Memory B cell (primary cell): ENCODE measurements around the gene EZR.
"Not testable (repeated sequence)": the region's sequence is repeated elsewhere in the genome, so short reads cannot be mapped to it uniquely, and the experiment has no call there.

Source experiments
- ATAC-seq: fragments of 150-1000 bp; cut with Tn5 transposase; 2 replicates; pipeline ENCODE4 v1.10.0; 2021; ENCODE audit warnings: low read depth, mild to moderate bottlenecking, moderate library complexity
- DNase-seq, 2 donors: peaks; one replicate each; pipeline ENCODE4 v3.0.0; 2022; ENCODE audit warnings: low spot score in 2 of 2
- H3K27ac Mint-ChIP-seq: one replicate; pipeline ENCODE4 v1.8.0; 2022; ENCODE audit warnings: mild to moderate bottlenecking, moderate library complexity, mixed read lengths
- H3K27me3 Mint-ChIP-seq: one replicate; pipeline ENCODE4 v1.8.0; 2022; ENCODE audit warnings: mixed read lengths
- H3K36me3 Mint-ChIP-seq: one replicate; pipeline ENCODE4 v1.8.0; 2022; ENCODE audit warnings: mild to moderate bottlenecking, mixed read lengths
- H3K4me1 Mint-ChIP-seq: one replicate; pipeline ENCODE4 v1.8.0; 2022; ENCODE audit warnings: mixed read lengths
- H3K4me3 Mint-ChIP-seq: one replicate; pipeline ENCODE4 v1.8.0; 2022; ENCODE audit warnings: mild to moderate bottlenecking, moderate library complexity, mixed read lengths
- H3K9me3 Mint-ChIP-seq: one replicate; pipeline ENCODE4 v1.8.0; 2022; ENCODE audit warnings: mixed read lengths

Gene EZR

GRCh38 chr6:158850807-158851115 lies 31.6 kb upstream of the EZR start:
- Mint-ChIP-seq H3K27me3 (no peaks in the 10 kb centered on the region), H3K4me1 (peaks cover 23% of the 10 kb centered on the region), H3K9me3 (no peaks in the 10 kb centered on the region), H3K4me3 (no peak overlapping the region), H3K27ac (peak overlapping the region; percentile 99), H3K36me3 (no peaks in the 10 kb centered on the region)
- DNase-seq, result no peak
- ATAC-seq, result no peak

- ATAC-seq (peak; percentile 53), DNase-seq (peak in 1 of 2 donors; percentile 37)
- no peaks in the 10 kb centered on the region for H3K27me3 Mint-ChIP-seq
- H3K36me3 Mint-ChIP-seq, result no peaks in the 10 kb centered on the region
- peak overlapping the region; percentile 99 for H3K27ac Mint-ChIP-seq
- peaks cover 25% of the 10 kb centered on the region for H3K4me1 Mint-ChIP-seq
- peak overlapping the region; percentile 39 for H3K4me3 Mint-ChIP-seq
- H3K9me3 Mint-ChIP-seq, result no peaks in the 10 kb centered on the region
Observed at GRCh38 chr6:158849899-158850806, 31.0 kb upstream of the EZR start.

- Mint-ChIP-seq H3K27me3 (no peaks in the 10 kb centered on the region), H3K4me3 (no peak overlapping the region), H3K27ac (peak overlapping the region; percentile 99), H3K36me3 (no peaks in the 10 kb centered on the region), H3K9me3 (no peaks in the 10 kb centered on the region), H3K4me1 (peaks cover 33% of the 10 kb centered on the region)
- DNase-seq (no peak), ATAC-seq (no peak)
Observed at GRCh38 chr6:158848490-158848895, 29.3 kb upstream of the EZR start.

- H3K4me1 Mint-ChIP-seq, result peaks cover 37% of the 10 kb centered on the region
- peak overlapping the region; percentile 77 for H3K27ac Mint-ChIP-seq
- DNase-seq, result no peak
- H3K4me3 Mint-ChIP-seq, result no peak overlapping the region
- no peaks in the 10 kb centered on the region for H3K36me3 Mint-ChIP-seq
- no peaks in the 10 kb centered on the region for H3K27me3 Mint-ChIP-seq
- peaks cover under 1% of the 10 kb centered on the region for H3K9me3 Mint-ChIP-seq
- ATAC-seq, result no peak
Observed at GRCh38 chr6:158847786-158848185, 28.6 kb upstream of the EZR start.

- Mint-ChIP-seq H3K9me3 (peaks cover 2% of the 10 kb centered on the region), H3K4me3 (no peak overlapping the region), H3K4me1 (peaks cover 38% of the 10 kb centered on the region), H3K27me3 (no peaks in the 10 kb centered on the region), H3K27ac (peak overlapping the region; percentile 77), H3K36me3 (no peaks in the 10 kb centered on the region)
- no peak for ATAC-seq
- no peak for DNase-seq
Observed at GRCh38 chr6:158847012-158847529, 27.9 kb upstream of the EZR start.

GRCh38 chr6:158843751-158844683 lies 24.8 kb upstream of the EZR start:
- Mint-ChIP-seq H3K27ac (peak overlapping the region; percentile 85), H3K4me3 (no peak overlapping the region), H3K9me3 (peaks cover 2% of the 10 kb centered on the region)

GRCh38 chr6:158841358-158841757 lies 22.2 kb upstream of the EZR start:
- no peak overlapping the region for H3K4me3 Mint-ChIP-seq
- H3K36me3 Mint-ChIP-seq, result no peaks in the 10 kb centered on the region
- no peak overlapping the region for H3K27ac Mint-ChIP-seq
- H3K4me1 Mint-ChIP-seq, result peaks cover 32% of the 10 kb centered on the region
- DNase-seq (no peak), ATAC-seq (no peak)
- no peaks in the 10 kb centered on the region for H3K27me3 Mint-ChIP-seq
- peaks cover 2% of the 10 kb centered on the region for H3K9me3 Mint-ChIP-seq

More at GRCh38 chr6:158843751-158844683, 24.8 kb upstream of the EZR start:
- ATAC-seq, result peak; percentile 88
- DNase-seq, result no peak
- Mint-ChIP-seq H3K4me1 (peaks cover 26% of the 10 kb centered on the region), H3K36me3 (no peaks in the 10 kb centered on the region), H3K27me3 (no peaks in the 10 kb centered on the region)

- no peak overlapping the region for H3K27ac Mint-ChIP-seq
- DNase-seq, result no peak
- ATAC-seq, result no peak
- peaks cover 2% of the 10 kb centered on the region for H3K9me3 Mint-ChIP-seq
- H3K36me3 Mint-ChIP-seq, result no peaks in the 10 kb centered on the region
- no peak overlapping the region for H3K4me3 Mint-ChIP-seq
- H3K27me3 Mint-ChIP-seq, result no peaks in the 10 kb centered on the region
- H3K4me1 Mint-ChIP-seq, result peaks cover 39% of the 10 kb centered on the region
Observed at GRCh38 chr6:158840465-158840864, 21.3 kb upstream of the EZR start.

GRCh38 chr6:158839796-158840195 lies 20.6 kb upstream of the EZR start:
- Mint-ChIP-seq H3K4me3 (no peak overlapping the region), H3K27ac (no peak overlapping the region), H3K4me1 (peaks cover 37% of the 10 kb centered on the region), H3K36me3 (no peaks in the 10 kb centered on the region), H3K27me3 (no peaks in the 10 kb centered on the region), H3K9me3 (peaks cover 2% of the 10 kb centered on the region)
- no peak for DNase-seq
- ATAC-seq, result no peak

GRCh38 chr6:158838790-158839189 lies 19.6 kb upstream of the EZR start:
- ATAC-seq, H3K4me3 Mint-ChIP-seq, H3K36me3 Mint-ChIP-seq, H3K27me3 Mint-ChIP-seq, H3K9me3 Mint-ChIP-seq, H3K27ac Mint-ChIP-seq, DNase-seq: not testable (repeated sequence)
- peaks cover 32% of the 10 kb centered on the region for H3K4me1 Mint-ChIP-seq

- Mint-ChIP-seq H3K36me3 (no peaks in the 10 kb centered on the region), H3K9me3 (peaks cover 2% of the 10 kb centered on the region), H3K4me3 (no peak overlapping the region), H3K4me1 (peaks cover 27% of the 10 kb centered on the region), H3K27me3 (no peaks in the 10 kb centered on the region), H3K27ac (no peak overlapping the region)
- ATAC-seq (no peak), DNase-seq (no peak)
Observed at GRCh38 chr6:158837684-158838625, 18.8 kb upstream of the EZR start.

- H3K27me3 Mint-ChIP-seq, result no peaks in the 10 kb centered on the region
- ATAC-seq, result peak; percentile 64
- H3K27ac Mint-ChIP-seq, result peak overlapping the region; percentile 28
- peaks cover 24% of the 10 kb centered on the region for H3K4me1 Mint-ChIP-seq
- DNase-seq, result no peak
- no peaks in the 10 kb centered on the region for H3K9me3 Mint-ChIP-seq
- H3K4me3 Mint-ChIP-seq, result no peak overlapping the region
- H3K36me3 Mint-ChIP-seq, result no peaks in the 10 kb centered on the region
Observed at GRCh38 chr6:158836625-158837311, 17.6 kb upstream of the EZR start.
